ENCODE measurements around the gene SLC35A5. TPM values are rescaled to one million over a fixed set of nuclear protein-coding genes. Genes with fewer than 3 reads are reported as not detected.

SLC35A5 gene
- total and polyA plus RNA-seq, 9 of the 15 experiments (the other 6 are each of a cell fraction or from before 2014, with no cell fraction given) = 4.0 to 13.0 (median 9.7) TPM

- POLR2A ChIA-PET = interaction anchor here (0.6 kb wide), 1 partner anchor 195 kb away, joined by 3 read pairs; no protein-coding TSS in a partner anchor
- no peak for FAIRE-seq
These were observed 65.6 kb downstream of the SLC35A5 start for GRCh38 chr3:112627419-112627818.

More at GRCh38 chr3:112627419-112627818, 65.6 kb downstream of the SLC35A5 start:
- 25% methylated on average over 4 of the region's 4 CpGs for WGBS (ENCODE audit: insufficient coverage, low coverage, missing lambda C conversion rate)
- Histone ChIP-seq H3K36me3 (ENCODE audit: control insufficient read depth, insufficient read depth, low read length) (no peaks in the 10 kb centered on the region), H3K4me1 (replicated peaks in 1 of 2; ENCODE audit: control insufficient read depth in 2 of 2, insufficient read depth in 2 of 2, low read length in 2 of 2) (no peaks in the 10 kb centered on the region; a peak in 1 of 5 replicates), H3K4me2 (ENCODE audit: insufficient read depth, low read length) (no peak overlapping the region), H3K27me3 (ENCODE audit: control insufficient read depth in 2 of 2, insufficient read depth in 2 of 2, low read length in 2 of 2) (no peaks in the 10 kb centered on the region; a peak in 1 of 5 replicates), H3K9ac (ENCODE audit: insufficient read depth in 1 of 2, low read depth in 2 of 2, low read length in 2 of 2) (no peak overlapping the region), H4K20me1 (replicated peaks; ENCODE audit: control insufficient read depth, insufficient read depth, low read length) (no peaks in the 10 kb centered on the region), H3K9me3 (replicated peaks; ENCODE audit: control insufficient read depth, insufficient read depth, low read depth, low read length) (no peaks in the 10 kb centered on the region), H3K9me1 (ENCODE audit: control insufficient read depth, insufficient read depth, low read length) (no peaks in the 10 kb centered on the region), H2AFZ (ENCODE audit: low read depth, low read length) (no peak overlapping the region), H3K79me2 (ENCODE audit: control insufficient read depth, insufficient read depth, low read length) (no peaks in the 10 kb centered on the region), H3K4me3 (no peak overlapping the region), H3K27ac (ENCODE audit: extremely low read depth, low read depth, low read length) (no peak overlapping the region)
- DNase-seq (ENCODE audit: extremely low read depth in 1 of 4, low spot score in 3 of 4) (no peak), ATAC-seq (no peak)
- BruUV-seq (replicated peaks) = no TSS peak
- CTCF ChIA-PET (ENCODE audit: low intra/inter-chr PET ratio) = no interaction called here
- intact Hi-C loops (cut with micrococcal nuclease) (no loop called here), in situ Hi-C loops (cut with MboI) (loop anchor here (25.0 kb wide), 1 partner anchor 635 kb away; no protein-coding TSS in a partner anchor)
- TF ChIP-seq CHAMP1 (IDR thresholded peaks at IDR 0.05) = no peak

All from K562 (cell line).